Measurements from ENCODE around the gene THSD7A. TPM values are rescaled to one million over a fixed set of nuclear protein-coding genes. Genes with fewer than 3 reads are reported as not detected.

THSD7A gene
- total and polyA plus RNA-seq, 7 donors: 0.06 to 1.4 (median 0.21) TPM

DNA sequence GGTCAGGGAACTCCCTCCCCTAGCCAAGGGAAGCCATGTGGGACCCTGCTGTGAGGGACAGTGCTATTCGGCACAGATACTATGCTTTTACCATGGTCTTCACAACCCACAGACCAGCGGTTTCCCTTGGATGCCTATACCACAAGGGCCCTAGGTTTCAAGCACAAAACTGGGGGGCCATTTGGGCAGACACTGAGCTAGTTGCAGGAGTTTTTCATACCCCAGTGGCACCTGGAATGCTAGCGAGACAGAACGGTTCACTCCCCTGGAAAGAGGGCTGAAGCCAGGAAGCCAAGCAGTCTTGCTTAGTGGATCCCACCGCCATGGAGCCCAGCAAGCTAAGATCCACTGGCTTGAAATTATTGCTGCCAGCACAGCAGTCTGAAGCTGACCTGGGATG is 156.8 kb downstream of the THSD7A start:
- DNase-seq (no peak), ATAC-seq (no peak)
- TF ChIP-seq, protein P1, sequence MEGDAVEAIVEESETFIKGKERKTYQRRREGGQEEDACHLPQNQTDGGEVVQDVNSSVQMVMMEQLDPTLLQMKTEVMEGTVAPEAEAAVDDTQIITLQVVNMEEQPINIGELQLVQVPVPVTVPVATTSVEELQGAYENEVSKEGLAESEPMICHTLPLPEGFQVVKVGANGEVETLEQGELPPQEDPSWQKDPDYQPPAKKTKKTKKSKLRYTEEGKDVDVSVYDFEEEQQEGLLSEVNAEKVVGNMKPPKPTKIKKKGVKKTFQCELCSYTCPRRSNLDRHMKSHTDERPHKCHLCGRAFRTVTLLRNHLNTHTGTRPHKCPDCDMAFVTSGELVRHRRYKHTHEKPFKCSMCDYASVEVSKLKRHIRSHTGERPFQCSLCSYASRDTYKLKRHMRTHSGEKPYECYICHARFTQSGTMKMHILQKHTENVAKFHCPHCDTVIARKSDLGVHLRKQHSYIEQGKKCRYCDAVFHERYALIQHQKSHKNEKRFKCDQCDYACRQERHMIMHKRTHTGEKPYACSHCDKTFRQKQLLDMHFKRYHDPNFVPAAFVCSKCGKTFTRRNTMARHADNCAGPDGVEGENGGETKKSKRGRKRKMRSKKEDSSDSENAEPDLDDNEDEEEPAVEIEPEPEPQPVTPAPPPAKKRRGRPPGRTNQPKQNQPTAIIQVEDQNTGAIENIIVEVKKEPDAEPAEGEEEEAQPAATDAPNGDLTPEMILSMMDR (IDR thresholded peaks at IDR 0.05): no peak
- Histone ChIP-seq H3K27ac (no peak overlapping the region), H3K4me1 (no peaks in the 10 kb centered on the region), H3K9me3 (peaks cover 7% of the 10 kb centered on the region), H3K27me3 (ENCODE audit: insufficient read depth in 3 of 3, low read length in 2 of 3) (no peaks in the 10 kb centered on the region), H3K4me3 (no peak overlapping the region), H3K36me3 (ENCODE audit: insufficient read depth in 1 of 2, low read depth in 1 of 2) (no peaks in the 10 kb centered on the region)
- 93 to 98% (median 97%) methylated on average over 5 of the region's 5 CpGs for WGBS, 3 donors
- intact Hi-C loops (cut with DNase I): no loop called here

DNA sequence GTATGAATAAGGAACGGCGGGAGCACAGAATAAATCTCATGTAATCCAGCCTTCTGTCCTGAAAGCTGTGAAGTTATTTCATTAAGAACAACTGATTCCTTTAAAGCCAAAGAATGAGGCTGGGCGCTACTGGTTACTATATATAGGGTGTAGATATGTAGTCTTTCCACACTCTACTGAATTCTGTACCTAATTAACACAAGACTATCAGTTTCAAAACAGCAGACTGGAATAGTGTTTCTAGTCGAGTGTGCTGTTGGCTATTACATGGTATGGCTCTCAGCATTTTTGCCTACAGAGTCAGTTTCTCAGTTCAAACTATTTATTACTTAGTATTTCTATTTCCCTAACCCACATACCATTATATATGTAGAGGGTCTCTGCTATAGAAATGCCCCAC is 163.3 kb downstream of the THSD7A start:
- Histone ChIP-seq H3K4me3 (no peak overlapping the region), H3K27ac (no peak overlapping the region), H3K9me3 (no peaks in the 10 kb centered on the region), H3K4me1 (no peaks in the 10 kb centered on the region), H3K36me3 (ENCODE audit: insufficient read depth in 1 of 2, low read depth in 1 of 2) (no peaks in the 10 kb centered on the region), H3K27me3 (ENCODE audit: insufficient read depth in 3 of 3, low read length in 2 of 3) (no peaks in the 10 kb centered on the region)
- no peak for ATAC-seq
- TF ChIP-seq, protein P1 (IDR thresholded peaks at IDR 0.05): no peak
- intact Hi-C loops (cut with DNase I): no loop called here
- WGBS, 3 donors: 42 to 53% (median 45%) methylated on average over 4 of the region's 4 CpGs
- DNase-seq: no peak

DNA sequence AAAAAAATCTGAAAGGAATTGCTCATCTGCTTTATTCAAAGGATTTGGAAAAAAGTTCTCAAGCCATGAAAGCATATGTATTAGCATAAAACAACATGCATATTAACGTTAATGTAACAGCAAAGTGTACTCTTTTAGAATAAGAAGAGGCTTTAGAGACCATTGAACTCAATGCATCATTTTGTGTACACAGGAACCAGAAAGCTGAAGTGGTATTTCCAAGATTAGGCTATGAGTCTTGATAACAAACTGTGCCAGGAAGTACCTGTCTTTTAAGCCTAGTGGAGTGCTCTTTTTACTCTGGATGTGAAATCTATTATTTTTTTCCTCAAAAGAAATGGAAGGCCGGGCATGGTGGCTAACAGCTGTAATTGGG is 164.2 kb downstream of the THSD7A start:
- intact Hi-C loops (cut with DNase I): no loop called here
- TF ChIP-seq, protein P1 (IDR thresholded peaks at IDR 0.05): no peak
- Histone ChIP-seq H3K4me3 (no peak overlapping the region), H3K4me1 (no peaks in the 10 kb centered on the region), H3K27me3 (ENCODE audit: insufficient read depth in 3 of 3, low read length in 2 of 3) (no peaks in the 10 kb centered on the region), H3K9me3 (no peaks in the 10 kb centered on the region), H3K36me3 (ENCODE audit: insufficient read depth in 1 of 2, low read depth in 1 of 2) (no peaks in the 10 kb centered on the region), H3K27ac (no peak overlapping the region)
- no peak for DNase-seq
- no peak for ATAC-seq
- WGBS, 3 donors: 82 to 87% (median 85%) methylated on average over 2 of the region's 2 CpGs

DNA sequence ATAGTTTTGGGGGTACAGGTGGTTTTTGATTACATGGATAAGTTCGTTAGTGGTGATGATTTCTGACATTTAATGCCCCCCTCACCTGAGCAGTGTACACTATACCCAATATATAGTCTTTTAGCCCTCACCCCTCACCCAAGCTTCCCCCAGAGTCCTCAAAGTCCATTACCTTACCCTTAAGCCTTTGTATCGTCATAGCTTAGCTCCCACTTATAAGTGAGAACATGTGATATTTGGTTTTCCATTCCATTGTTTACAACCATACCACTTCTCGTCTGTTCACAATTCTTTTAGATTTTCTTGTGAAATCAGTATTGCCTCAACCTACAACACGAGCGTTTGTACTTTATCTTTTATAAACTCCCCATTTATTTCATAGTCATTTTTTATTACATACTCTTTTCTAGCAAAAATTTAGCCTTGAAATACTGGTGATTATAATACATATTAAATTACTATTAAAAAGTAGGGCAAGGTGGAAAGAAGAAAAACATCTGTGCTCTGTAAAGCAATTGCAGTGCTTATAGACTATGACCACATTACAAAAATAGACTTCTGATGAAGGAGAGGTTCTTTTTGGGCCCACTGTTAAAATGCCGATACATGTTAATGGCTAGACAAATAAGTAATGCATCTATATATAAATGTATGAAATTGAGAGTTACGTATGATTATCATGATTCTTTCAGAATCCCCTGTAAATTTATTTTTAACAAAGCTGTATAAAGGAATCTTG is 164.8 kb downstream of the THSD7A start:
- intact Hi-C loops (cut with DNase I): no loop called here
- Histone ChIP-seq H3K27me3 (ENCODE audit: insufficient read depth in 3 of 3, low read length in 2 of 3) (no peaks in the 10 kb centered on the region), H3K9me3 (no peaks in the 10 kb centered on the region), H3K4me1 (no peaks in the 10 kb centered on the region), H3K36me3 (ENCODE audit: insufficient read depth in 1 of 2, low read depth in 1 of 2) (no peaks in the 10 kb centered on the region), H3K27ac (no peak overlapping the region), H3K4me3 (no peak overlapping the region)
- no peak for ATAC-seq
- WGBS, 3 donors: 76 to 84% (median 83%) methylated on average over 7 of the region's 7 CpGs
- TF ChIP-seq, protein P1 (IDR thresholded peaks at IDR 0.05): no peak
- no peak for DNase-seq

DNA sequence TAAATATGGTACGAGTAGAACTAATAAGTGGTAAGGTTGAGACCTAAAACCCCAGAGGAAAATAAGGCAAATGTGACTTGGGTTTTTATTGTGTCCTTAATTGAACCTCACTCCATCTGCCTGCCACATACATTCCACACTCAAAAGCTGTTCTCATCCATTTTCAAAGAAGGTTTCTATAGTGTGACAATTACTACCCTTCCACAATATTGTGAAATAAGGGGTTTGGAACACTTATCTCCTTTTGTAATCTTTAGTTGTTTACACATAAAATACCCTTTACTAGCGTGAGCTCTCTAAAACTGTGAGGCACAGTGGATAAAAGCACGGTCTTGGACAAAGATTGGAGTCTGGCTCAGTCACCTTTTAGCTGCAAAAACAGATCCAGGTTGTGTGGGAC is 166.6 kb downstream of the THSD7A start:
- peaks cover 0 to 2% (median 0%) of the 10 kb centered on the region in 3 donors for H3K27me3 ChIP-seq (ENCODE audit: insufficient read depth in 3 of 3, low read length in 2 of 3)
- no peak overlapping the region for H3K27ac ChIP-seq
- ATAC-seq (no peak), DNase-seq (no peak)
- H3K36me3 ChIP-seq (ENCODE audit: insufficient read depth in 1 of 2, low read depth in 1 of 2): no peaks in the 10 kb centered on the region
- TF ChIP-seq, protein P1 (IDR thresholded peaks at IDR 0.05): no peak
- no peaks in the 10 kb centered on the region for H3K4me1 ChIP-seq
- H3K9me3 ChIP-seq: no peaks in the 10 kb centered on the region
- WGBS, 3 donors: 28 to 45% (median 31%) methylated on average over 3 of the region's 3 CpGs
- intact Hi-C loops (cut with DNase I): no loop called here
- H3K4me3 ChIP-seq: no peak overlapping the region

Data from psoas muscle (tissue), 8 donors.